ENCODE results near the gene TOB2.
A peak's percentile ranks its signal among the peaks of the same experiment; 100 is the strongest.
"Not testable (repeated sequence)": the region's sequence is repeated elsewhere in the genome, so short reads cannot be mapped to it uniquely, and the experiment has no call there.

The TOB2 gene

GRCh38 chr22:41461901-41462300 is 15.3 kb upstream of the TOB2 start:
- no peak for DNase-seq (ENCODE audit: low spot score)

GRCh38 chr22:41460071-41460470 is 13.5 kb upstream of the TOB2 start:
- DNase-seq (ENCODE audit: low spot score): not testable (repeated sequence)

GRCh38 chr22:41459431-41459830 is 12.8 kb upstream of the TOB2 start:
- no peak for DNase-seq (ENCODE audit: low spot score)

- no peak for DNase-seq (ENCODE audit: low spot score)
Observed at GRCh38 chr22:41458161-41458728, 11.6 kb upstream of the TOB2 start.

GRCh38 chr22:41448189-41448808 is 1.7 kb upstream of the TOB2 start:
- DNase-seq (ENCODE audit: low spot score): peak; percentile 94

GRCh38 chr22:41447435-41448188 is 1.0 kb upstream of the TOB2 start:
- DNase-seq (ENCODE audit: low spot score): peak; percentile 54

- no peak for DNase-seq (ENCODE audit: low spot score)
Observed at GRCh38 chr22:41446057-41446501, 522 bp downstream of the TOB2 start.

- peak; percentile 14 for DNase-seq (ENCODE audit: low spot score)
Observed at GRCh38 chr22:41445129-41446056, 1.2 kb downstream of the TOB2 start.

- DNase-seq (ENCODE audit: low spot score): peak; percentile 90
Observed at GRCh38 chr22:41444360-41445128, 2.1 kb downstream of the TOB2 start.

GRCh38 chr22:41442240-41442792 is 4.3 kb downstream of the TOB2 start:
- no peak for DNase-seq (ENCODE audit: low spot score)

GRCh38 chr22:41440511-41440910 is 6.1 kb downstream of the TOB2 start:
- not testable (repeated sequence) for DNase-seq (ENCODE audit: low spot score)

GRCh38 chr22:41437198-41437597 is 9.4 kb downstream of the TOB2 start:
- DNase-seq (ENCODE audit: low spot score): no peak

- no peak for DNase-seq (ENCODE audit: low spot score)
Observed at GRCh38 chr22:41436322-41437113, 10.1 kb downstream of the TOB2 start.

- DNase-seq (ENCODE audit: low spot score): no peak
Observed at GRCh38 chr22:41435560-41435959, 11.0 kb downstream of the TOB2 start.

- DNase-seq (ENCODE audit: low spot score): not testable (repeated sequence)
Observed at GRCh38 chr22:41434361-41435003, 12.1 kb downstream of the TOB2 start.

- not testable (repeated sequence) for DNase-seq (ENCODE audit: low spot score)
Observed at GRCh38 chr22:41433480-41433879, 13.1 kb downstream of the TOB2 start.

GRCh38 chr22:41431656-41432055 is 14.9 kb downstream of the TOB2 start:
- DNase-seq (ENCODE audit: low spot score): no peak

GRCh38 chr22:41429951-41430332 is 16.7 kb downstream of the TOB2 start:
- DNase-seq (ENCODE audit: low spot score): no peak

GRCh38 chr22:41429232-41429950 is 17.2 kb downstream of the TOB2 start:
- DNase-seq (ENCODE audit: low spot score): no peak
